Stimulated activated CD4-positive, alpha-beta T cell treated with anti-CD3 and anti-CD28 coated beads, Interleukin-2, amount 100 ng/mL, for 24 hours (primary cell): Measurements from ENCODE around the gene KRTAP4-6.
"Not testable (repeated sequence)": the region's sequence is repeated elsewhere in the genome, so short reads cannot be mapped to it uniquely, and the experiment has no call there.

Experiments used
- DNase-seq, 2 donors: peaks; one replicate each; pipeline ENCODE4 v3.0.0-alpha.2; 2020

KRTAP4-6 gene

DNA sequence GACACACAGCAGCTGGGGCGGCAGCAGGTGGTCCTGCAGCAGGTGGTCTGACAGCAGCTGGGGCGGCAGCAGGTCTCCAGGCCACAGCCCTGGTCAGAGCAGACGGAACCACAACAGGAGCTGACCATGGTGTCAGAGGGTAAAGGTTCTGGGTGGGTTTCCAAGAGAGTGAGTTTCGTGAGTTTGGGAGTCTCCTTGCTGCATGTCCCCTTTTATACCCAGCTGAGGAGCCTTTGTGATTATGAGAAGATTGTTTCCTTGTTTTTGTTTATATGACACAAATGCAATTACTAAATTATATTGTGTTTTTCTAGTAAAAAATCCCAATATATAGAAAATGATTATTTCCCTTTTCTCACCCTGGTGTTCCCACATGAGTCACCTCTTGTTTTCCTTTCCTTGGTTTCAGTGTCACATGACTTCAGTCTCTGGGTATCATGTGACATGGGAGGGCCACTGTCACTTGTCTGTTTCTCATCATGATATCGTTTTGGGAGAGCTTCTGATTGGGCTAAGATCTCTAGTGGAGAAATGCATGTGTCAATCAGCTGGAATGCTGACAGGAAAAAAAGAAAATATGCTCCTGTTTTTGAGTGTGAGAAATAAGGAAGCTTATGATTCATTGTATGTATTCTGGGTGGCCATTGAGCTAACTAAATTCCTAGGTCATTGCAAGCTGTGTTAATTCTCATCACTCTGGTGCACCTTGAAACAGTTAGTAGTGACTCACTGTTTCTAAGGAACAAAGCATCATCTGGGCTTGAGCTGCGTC, at the start of gene KRTAP4-6:
Gene KRTAP4-6 (minus strand): TSS at position 185 of the 772 bp plus-strand sequence. CDS start 57 bp downstream, at position 128.
- DNase-seq: no peak

- DNase-seq: not testable (repeated sequence)
Observed at GRCh38 chr17:41189837-41190318, 49.5 kb upstream of the KRTAP4-6 start, which contains the start of gene KRTAP9-1. KRTAP9-1 (plus strand) TSS chr17:41189887; CDS start chr17:41189887, 0 bp downstream.

DNA sequence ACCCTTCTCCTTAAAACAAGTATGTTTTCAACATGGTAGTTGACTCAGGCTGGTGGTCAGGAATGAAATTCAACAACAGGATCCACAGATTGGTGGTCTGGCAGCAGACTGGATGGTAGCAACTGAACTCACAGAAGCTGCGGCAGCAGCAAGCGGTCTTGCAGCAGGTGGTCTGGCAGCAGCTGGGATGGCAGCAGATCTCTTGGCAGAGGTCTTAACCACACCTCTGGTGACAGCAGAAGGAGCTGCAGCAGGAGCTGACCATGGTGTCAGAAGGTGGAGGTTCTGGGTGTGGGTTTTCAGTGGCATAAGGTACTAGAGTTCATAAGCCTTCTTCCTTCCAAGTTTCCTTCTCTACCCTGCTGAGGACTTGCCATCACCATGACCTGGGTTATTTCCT, 46.5 kb upstream of the KRTAP4-6 start:
- no peak for DNase-seq

DNA sequence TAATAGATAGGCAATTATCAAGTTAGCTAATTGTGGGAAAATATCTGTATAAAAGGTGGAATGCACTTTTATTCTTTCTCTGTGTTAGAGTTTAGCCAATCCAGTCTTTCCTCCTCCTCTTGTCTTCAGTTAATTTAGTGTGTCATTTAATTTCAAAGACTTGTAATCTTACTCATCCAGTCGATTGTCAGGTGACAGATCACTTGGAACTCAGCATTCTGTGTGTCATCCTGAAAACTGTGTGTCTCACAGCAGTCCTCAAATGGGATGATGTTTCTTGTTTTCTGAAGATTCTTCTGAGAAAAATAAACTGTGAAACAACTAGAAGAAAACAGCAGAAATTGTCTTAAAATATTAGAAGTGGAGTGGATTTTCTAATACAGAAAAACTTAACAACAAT, 44.7 kb upstream of the KRTAP4-6 start:
- no peak for DNase-seq

DNA sequence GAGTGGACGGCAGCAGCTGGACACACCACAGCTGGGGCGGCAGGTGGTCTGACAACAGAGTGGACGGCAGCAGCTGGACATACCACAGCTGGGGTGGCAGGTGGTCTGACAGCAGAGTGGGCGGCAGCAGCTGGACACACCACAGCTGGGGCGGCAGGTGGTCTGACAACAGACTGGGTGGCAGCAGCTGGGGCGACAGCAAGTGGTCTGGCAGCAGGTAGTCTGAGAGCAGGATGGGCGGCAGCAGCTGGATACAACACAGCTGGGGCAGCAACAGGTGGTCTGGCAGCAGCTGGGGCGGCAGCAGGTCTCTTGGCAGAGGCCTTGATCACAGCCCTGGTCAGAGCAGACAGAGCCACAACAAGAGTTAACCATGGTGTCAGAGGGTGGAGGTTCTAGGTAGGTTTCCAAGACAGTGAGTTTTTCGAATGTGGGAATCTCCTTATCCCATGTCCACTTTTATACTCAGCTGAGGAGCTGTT, 44.2 kb upstream of the KRTAP4-6 start, which contains the start of gene KRTAP4-1:
Gene KRTAP4-1 (minus strand): TSS at position 432 of the 482 bp plus-strand sequence. CDS start 57 bp downstream, at position 375.
- no peak for DNase-seq

DNA sequence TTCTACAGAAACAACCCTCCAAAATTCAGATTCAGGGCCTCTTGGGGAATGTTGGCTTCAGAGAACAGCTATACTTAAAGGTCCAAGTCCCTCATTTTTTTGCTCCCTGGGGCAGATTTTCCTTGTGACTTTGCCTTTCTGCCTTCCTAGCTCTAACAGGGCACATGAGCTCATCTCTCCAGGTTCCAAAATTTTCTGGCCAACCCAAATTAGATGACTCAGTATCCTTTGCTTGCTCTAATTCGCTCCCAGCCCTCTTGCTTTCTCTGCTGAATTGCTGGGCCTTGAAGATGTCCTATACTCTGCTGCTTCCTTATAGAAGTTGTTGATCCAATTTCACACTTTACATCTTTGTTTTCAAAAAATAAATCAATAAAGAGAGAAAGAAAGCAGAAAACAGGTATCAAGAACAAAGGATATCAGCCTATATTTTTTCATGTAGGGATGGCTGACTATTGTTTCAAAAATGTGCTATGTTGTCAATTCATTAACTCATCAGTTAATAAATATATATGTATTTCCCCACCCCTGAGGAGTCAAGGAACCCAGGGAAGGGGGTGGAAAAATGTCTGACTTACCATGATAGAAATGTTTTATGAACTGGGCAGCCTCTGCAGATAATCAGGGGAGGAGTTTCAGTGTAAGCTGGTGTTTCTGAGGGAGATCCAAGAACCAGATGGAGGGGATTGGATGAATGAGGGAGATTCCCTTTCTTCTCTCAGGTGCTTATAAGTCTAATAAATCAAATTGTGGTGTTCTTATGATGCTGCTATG, 38.7 kb upstream of the KRTAP4-6 start:
- no peak for DNase-seq

DNA sequence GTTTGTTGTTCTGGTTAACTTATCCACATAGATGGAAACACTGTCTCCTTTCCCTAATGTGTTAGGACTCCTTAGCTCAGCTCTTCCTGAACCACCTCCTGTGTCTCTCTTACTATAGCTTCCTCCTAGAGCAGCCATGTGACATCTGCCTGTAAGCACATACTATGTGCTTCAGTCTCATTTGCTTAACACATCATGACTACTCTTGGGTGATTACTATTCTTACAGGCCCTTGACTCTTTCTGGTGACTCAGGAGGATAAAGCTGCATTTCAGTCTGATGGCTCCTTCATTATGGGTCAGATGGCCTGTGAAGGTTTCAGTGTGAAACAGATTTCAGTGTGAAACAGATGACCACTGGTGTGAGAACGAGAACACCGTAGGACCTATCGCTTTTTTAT, 38.0 kb upstream of the KRTAP4-6 start:
- no peak for DNase-seq

GRCh38 chr17:41177727-41178271, 37.5 kb upstream of the KRTAP4-6 start, which contains the start of gene KRTAP4-2:
KRTAP4-2 (minus strand) TSS chr17:41178221; CDS start chr17:41178164, 57 bp downstream.
- DNase-seq: no peak

GRCh38 chr17:41176744-41177387, 36.5 kb upstream of the KRTAP4-6 start:
- DNase-seq: no peak

DNA sequence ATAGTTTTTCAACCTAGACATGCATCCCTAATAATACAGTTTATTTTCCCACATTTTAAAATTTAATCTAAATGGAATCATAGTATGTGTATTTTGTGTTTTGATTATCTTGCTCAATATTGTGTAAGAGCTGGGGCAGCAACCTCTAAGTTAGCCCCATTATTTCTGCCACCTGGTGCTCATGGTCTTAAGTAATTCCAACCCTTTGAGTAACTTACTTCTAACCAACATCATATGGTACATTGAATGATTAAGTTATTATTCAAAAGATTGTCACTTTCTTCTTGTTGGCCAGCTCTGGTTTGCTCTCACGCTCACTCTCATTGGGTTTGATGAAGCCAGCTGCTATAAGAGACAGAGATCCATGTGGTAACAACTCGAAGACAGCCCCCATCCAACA, 31.5 kb upstream of the KRTAP4-6 start:
- DNase-seq: no peak

DNA sequence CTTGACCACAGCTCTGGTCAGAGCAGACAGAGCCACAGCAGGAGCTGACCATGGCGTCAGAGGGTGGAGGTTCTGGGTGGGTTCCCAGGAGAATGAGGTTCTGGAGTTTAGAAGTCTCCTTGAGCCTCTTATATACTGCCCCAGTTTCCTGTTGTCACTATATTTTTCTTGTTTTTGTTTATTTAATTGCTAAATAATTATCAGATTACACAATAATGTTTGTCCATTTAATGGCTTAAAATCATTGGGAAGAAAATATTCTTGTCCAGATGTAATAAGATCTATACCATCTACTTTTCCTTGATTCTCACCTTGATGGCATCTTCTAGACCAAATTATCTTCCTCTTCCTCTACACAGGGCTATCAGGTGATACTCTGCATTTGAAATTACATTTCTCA, 27.8 kb upstream of the KRTAP4-6 start, which contains the start of gene KRTAP4-3:
Gene KRTAP4-3 (minus strand): TSS at position 101 of the 400 bp plus-strand sequence. CDS start 49 bp downstream, at position 52.
- DNase-seq: no peak

DNA sequence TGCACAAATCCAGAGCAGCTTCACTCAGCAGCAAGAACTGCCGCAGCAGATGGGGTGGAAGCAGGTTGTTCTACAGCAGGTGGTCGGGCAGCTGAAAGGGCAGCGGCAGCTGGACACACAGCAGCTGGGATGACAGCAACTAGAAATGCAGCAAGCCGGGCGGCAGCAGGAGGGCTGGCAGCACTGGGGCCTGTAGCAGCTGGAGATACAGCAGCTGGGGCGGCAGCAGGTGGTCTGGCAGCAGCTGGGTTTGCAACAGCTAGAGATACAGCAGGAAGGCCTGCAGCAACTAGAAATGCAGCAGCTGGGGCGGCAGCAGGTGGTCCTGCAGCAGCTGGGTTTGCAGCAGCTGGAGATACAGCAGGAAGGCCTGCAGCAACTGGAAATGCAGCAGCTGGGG, 27.2 kb upstream of the KRTAP4-6 start:
- no peak for DNase-seq

GRCh38 chr17:41163828-41164227, 23.5 kb upstream of the KRTAP4-6 start:
- no peak for DNase-seq

DNA sequence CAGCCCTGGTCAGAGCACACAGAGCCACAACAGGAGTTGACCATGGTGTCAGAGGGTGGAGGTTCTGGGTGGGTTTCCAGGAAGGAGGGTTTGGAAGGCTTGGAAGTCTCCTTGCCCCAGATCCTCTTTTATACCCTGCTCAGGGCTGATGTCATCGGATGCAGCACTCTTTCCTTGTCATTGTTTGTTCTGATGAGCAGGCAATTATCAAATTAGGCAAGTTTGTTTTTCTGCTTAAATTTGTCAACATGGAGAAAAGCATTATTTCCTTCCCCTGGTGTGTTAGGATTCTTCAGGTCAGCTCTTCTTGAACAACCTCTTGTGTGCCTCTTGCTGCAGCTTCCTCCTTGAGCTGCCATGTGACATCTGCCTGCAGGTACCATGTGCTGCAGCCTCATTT, 20.3 kb upstream of the KRTAP4-6 start, which contains the start of gene KRTAP4-4:
Gene KRTAP4-4 (minus strand): TSS at position 101 of the 400 bp plus-strand sequence. CDS start 57 bp downstream, at position 44.
- no peak for DNase-seq

DNA sequence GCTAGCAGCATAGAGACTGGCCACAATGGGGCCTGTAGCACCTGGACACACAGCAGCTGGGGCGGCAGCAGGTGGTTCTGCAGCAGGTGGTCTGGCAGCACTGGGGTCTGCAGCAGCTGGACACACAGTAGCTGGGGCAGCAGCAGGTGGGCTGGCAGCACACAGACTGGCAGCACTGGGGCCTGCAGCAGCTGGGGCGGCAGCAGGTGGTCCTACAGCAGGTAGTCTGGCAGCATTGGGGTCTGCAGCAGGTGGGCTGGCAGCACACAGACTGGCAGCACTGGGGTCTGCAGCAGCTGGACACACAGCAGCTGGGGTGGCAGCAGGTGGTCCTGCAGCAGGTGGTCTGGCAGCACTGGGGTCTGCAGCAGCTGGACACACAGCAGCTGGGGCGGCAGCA, 19.8 kb upstream of the KRTAP4-6 start:
- DNase-seq: not testable (repeated sequence)

DNA sequence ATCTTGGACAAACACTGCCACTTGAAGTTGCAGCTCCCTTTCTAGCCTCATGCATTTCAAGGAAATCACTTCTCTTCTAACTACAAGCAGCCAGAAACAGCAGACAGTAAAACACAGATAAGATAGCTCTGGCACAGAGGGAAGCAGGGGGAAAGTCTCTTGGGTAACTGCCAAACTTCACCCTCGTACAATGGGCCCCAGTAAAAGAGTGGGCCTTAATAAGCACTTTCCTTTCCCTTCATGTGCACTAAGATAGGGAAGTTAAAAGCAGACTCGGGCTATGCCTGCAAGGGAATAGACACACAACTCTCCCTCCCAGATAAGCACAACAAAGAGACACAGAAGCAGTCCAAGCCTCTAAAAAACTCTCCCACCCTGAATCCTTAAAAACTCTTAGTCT, 13.5 kb upstream of the KRTAP4-6 start:
- no peak for DNase-seq

GRCh38 chr17:41151525-41151924, 11.2 kb upstream of the KRTAP4-6 start:
- no peak for DNase-seq

DNA sequence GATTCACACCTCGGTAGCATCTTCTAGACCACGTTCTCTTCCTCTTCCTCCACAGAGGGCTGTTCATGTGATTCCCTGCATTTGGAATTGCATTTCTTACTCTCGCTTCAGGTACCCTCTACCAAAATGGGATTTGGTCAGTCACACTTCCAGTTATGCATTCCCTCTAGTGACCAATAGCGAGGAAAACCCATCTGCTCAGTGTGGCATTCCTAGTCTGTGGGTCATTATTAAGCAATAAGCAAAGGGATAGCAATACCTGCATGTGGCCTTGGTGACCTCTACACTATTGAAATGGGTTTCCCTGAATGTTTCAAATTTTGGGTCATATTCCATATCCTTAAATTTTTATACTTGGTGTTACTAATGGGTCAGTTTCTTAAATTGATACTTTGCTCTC, 9.7 kb upstream of the KRTAP4-6 start:
- DNase-seq: no peak

DNA sequence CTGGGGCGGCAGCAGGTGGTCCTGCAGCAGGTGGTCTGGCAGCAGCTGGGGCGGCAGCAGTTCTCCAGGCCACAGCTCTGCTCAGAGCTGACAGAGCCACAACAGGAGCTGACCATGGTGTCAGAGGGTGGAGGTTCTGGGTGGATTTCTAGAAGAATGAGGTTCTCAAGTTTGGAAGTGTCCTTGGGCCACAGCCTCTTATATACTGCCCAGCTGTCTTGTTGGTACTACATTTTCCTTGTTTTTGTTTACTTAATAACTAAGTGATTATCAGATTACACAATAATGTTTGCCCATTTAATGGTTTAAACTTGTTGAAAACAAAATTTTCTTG, 9.3 kb upstream of the KRTAP4-6 start, which contains the start of gene KRTAP4-5:
Gene KRTAP4-5 (minus strand): TSS at position 174 of the 334 bp plus-strand sequence. CDS start 58 bp downstream, at position 116.
- no peak for DNase-seq

GRCh38 chr17:41148971-41149651, 8.8 kb upstream of the KRTAP4-6 start:
- DNase-seq: not testable (repeated sequence)

- DNase-seq: no peak
Observed at GRCh38 chr17:41147531-41148204, 7.3 kb upstream of the KRTAP4-6 start.
